ENCODE data around the gene SOCS6. TPM values are rescaled to one million over a fixed set of nuclear protein-coding genes. Genes with fewer than 3 reads are reported as not detected.

The SOCS6 gene
- total RNA-seq, 4 donors from 2014 or later = 16.3 to 26.5 (median 18.5) TPM

GRCh38 chr18:70301667-70302066 is 12.8 kb downstream of the SOCS6 start:
- no peak overlapping the region for H3K4me3 ChIP-seq
- WGBS = 95% methylated on average over 5 of the region's 5 CpGs
- no peaks in the 10 kb centered on the region for H3K27me3 ChIP-seq
- no peak for DNase-seq (ENCODE audit: low spot score in 2 of 2)
- H3K4me1 ChIP-seq = peaks cover 19% of the 10 kb centered on the region
- no peak overlapping the region for H3K27ac ChIP-seq
- H3K36me3 ChIP-seq = no peaks in the 10 kb centered on the region
- no peaks in the 10 kb centered on the region for H3K9me3 ChIP-seq
- TF ChIP-seq POLR2AphosphoS5 (IDR thresholded peaks at IDR 0.05) (no peak), EP300 (IDR thresholded peaks at IDR 0.05) (no peak), CTCF (IDR thresholded peaks at IDR 0.05) (no peak), POLR2A (IDR thresholded peaks at IDR 0.05) (no peak)

GRCh38 chr18:70308555-70309294 is 19.9 kb downstream of the SOCS6 start:
- Histone ChIP-seq H3K4me3 (no peak overlapping the region), H3K4me1 (peaks cover 4% of the 10 kb centered on the region), H3K36me3 (no peaks in the 10 kb centered on the region), H3K27ac (no peak overlapping the region), H3K27me3 (no peaks in the 10 kb centered on the region), H3K9me3 (no peaks in the 10 kb centered on the region)
- DNase-seq (ENCODE audit: low spot score in 2 of 2) = no peak
- TF ChIP-seq POLR2A (IDR thresholded peaks at IDR 0.05) (no peak), POLR2AphosphoS5 (IDR thresholded peaks at IDR 0.05) (no peak), CTCF (IDR thresholded peaks at IDR 0.05) (no peak), EP300 (IDR thresholded peaks at IDR 0.05) (no peak)
- WGBS = 89% methylated on average over 1 of the region's 1 CpG

- Histone ChIP-seq H3K4me1 (peaks cover 8% of the 10 kb centered on the region), H3K36me3 (no peaks in the 10 kb centered on the region), H3K9me3 (no peaks in the 10 kb centered on the region), H3K27ac (no peak overlapping the region), H3K27me3 (no peaks in the 10 kb centered on the region), H3K4me3 (no peak overlapping the region)
- DNase-seq (ENCODE audit: low spot score in 2 of 2) = no peak
- TF ChIP-seq CTCF (IDR thresholded peaks at IDR 0.05) (no peak), POLR2AphosphoS5 (IDR thresholded peaks at IDR 0.05) (no peak), POLR2A (IDR thresholded peaks at IDR 0.05) (no peak), EP300 (IDR thresholded peaks at IDR 0.05) (no peak)
- 92% methylated on average over 6 of the region's 6 CpGs for WGBS
Observed at GRCh38 chr18:70310560-70311320, 21.9 kb downstream of the SOCS6 start.

GRCh38 chr18:70311726-70312125 is 22.9 kb downstream of the SOCS6 start:
- 82% methylated on average over 2 of the region's 2 CpGs for WGBS
- no peaks in the 10 kb centered on the region for H3K36me3 ChIP-seq

More at GRCh38 chr18:70311726-70312125, 22.9 kb downstream of the SOCS6 start:
- H3K4me1 ChIP-seq = peaks cover 8% of the 10 kb centered on the region
- H3K27me3 ChIP-seq = no peaks in the 10 kb centered on the region
- H3K9me3 ChIP-seq = no peaks in the 10 kb centered on the region
- no peak overlapping the region for H3K27ac ChIP-seq
- DNase-seq (ENCODE audit: low spot score in 2 of 2) = no peak
- H3K4me3 ChIP-seq = no peak overlapping the region
- TF ChIP-seq CTCF (IDR thresholded peaks at IDR 0.05) (no peak), EP300 (IDR thresholded peaks at IDR 0.05) (no peak), POLR2A (IDR thresholded peaks at IDR 0.05) (no peak), POLR2AphosphoS5 (IDR thresholded peaks at IDR 0.05) (no peak)
